Suppressor macrophage treated with lipopolysaccharide for 1 hour (primary cell): ENCODE data around the gene DYNC1I1.

ENCODE experiments used
- DNase-seq, 3 donors: peaks; one replicate each; pipeline ENCODE4 v3.0.0-alpha.2; 2020 to 2022

Gene DYNC1I1

GRCh38 chr7:95772298-95772770 lies at the start of gene DYNC1I1:
TSS of gene DYNC1I1 (plus strand) at chr7:95772554. CDS start at chr7:95804730, 32,176 bp downstream.
- DNase-seq = peak; percentile 77 to 92 (median 85)

- peak; percentile 42 to 48 (median 46) for DNase-seq
Measured at GRCh38 chr7:95723583-95724180, 48.7 kb upstream of the DYNC1I1 start.

- DNase-seq = no peak
Measured at GRCh38 chr7:95725205-95725604, 47.1 kb upstream of the DYNC1I1 start.

GRCh38 chr7:95730493-95731280 lies 41.7 kb upstream of the DYNC1I1 start:
- DNase-seq = no peak

GRCh38 chr7:95736635-95737034 lies 35.7 kb upstream of the DYNC1I1 start:
- DNase-seq = no peak

GRCh38 chr7:95737828-95738505 lies 34.4 kb upstream of the DYNC1I1 start:
- no peak for DNase-seq

GRCh38 chr7:95749044-95749443 lies 23.3 kb upstream of the DYNC1I1 start:
- DNase-seq = no peak

- no peak for DNase-seq
Measured at GRCh38 chr7:95749515-95749914, 22.8 kb upstream of the DYNC1I1 start.

GRCh38 chr7:95753440-95753839 lies 18.9 kb upstream of the DYNC1I1 start:
- no peak for DNase-seq

- DNase-seq = no peak
Measured at GRCh38 chr7:95755277-95755934, 16.9 kb upstream of the DYNC1I1 start.

- no peak for DNase-seq
Measured at GRCh38 chr7:95758187-95758586, 14.2 kb upstream of the DYNC1I1 start.

GRCh38 chr7:95766086-95766485 lies 6.3 kb upstream of the DYNC1I1 start:
- no peak for DNase-seq

GRCh38 chr7:95766657-95767056 lies 5.7 kb upstream of the DYNC1I1 start:
- DNase-seq = no peak

- DNase-seq = no peak
Measured at GRCh38 chr7:95772771-95773581, 622 bp downstream of the DYNC1I1 start.

- no peak for DNase-seq
Measured at GRCh38 chr7:95776561-95777185, 4.3 kb downstream of the DYNC1I1 start.

GRCh38 chr7:95777269-95777668 lies 4.9 kb downstream of the DYNC1I1 start:
- DNase-seq = no peak

GRCh38 chr7:95780665-95781064 lies 8.3 kb downstream of the DYNC1I1 start:
- no peak for DNase-seq

GRCh38 chr7:95781961-95782586 lies 9.7 kb downstream of the DYNC1I1 start:
- DNase-seq = no peak

GRCh38 chr7:95784796-95785195 lies 12.4 kb downstream of the DYNC1I1 start:
- DNase-seq = no peak

GRCh38 chr7:95788258-95788657 lies 15.9 kb downstream of the DYNC1I1 start:
- DNase-seq = no peak

- DNase-seq = no peak
Measured at GRCh38 chr7:95788884-95789283, 16.5 kb downstream of the DYNC1I1 start.
